ENCODE results near the gene DOCK2.

DNA sequence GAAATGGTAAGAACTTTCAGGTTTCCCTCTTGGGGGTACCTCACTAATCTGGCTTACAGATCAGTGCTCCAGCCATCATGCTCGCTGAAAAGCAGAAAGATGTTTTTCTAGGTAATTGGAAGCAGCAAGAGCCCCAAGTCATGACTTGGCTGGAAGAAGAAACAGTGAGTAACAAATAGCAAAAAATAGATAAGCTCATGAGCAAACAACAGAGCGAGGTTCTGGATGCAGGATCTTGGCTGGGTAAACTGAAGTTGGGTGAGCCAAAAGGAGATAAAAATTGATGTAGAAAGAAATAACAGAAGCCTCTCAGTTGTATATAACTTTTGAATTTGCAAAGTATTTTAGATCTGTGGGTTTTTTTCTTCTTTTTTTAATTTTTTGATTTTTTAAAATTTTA, 233.1 kb downstream of the DOCK2 start:
- TF ChIP-seq CREM (CRISPR knock-in tag; IDR thresholded peaks at IDR 0.05) (no peak), OVOL2 (CRISPR knock-in tag; IDR thresholded peaks at IDR 0.05; ENCODE audit: borderline replicate concordance) (no peak)
- TF ChIP-seq, protein P1, sequence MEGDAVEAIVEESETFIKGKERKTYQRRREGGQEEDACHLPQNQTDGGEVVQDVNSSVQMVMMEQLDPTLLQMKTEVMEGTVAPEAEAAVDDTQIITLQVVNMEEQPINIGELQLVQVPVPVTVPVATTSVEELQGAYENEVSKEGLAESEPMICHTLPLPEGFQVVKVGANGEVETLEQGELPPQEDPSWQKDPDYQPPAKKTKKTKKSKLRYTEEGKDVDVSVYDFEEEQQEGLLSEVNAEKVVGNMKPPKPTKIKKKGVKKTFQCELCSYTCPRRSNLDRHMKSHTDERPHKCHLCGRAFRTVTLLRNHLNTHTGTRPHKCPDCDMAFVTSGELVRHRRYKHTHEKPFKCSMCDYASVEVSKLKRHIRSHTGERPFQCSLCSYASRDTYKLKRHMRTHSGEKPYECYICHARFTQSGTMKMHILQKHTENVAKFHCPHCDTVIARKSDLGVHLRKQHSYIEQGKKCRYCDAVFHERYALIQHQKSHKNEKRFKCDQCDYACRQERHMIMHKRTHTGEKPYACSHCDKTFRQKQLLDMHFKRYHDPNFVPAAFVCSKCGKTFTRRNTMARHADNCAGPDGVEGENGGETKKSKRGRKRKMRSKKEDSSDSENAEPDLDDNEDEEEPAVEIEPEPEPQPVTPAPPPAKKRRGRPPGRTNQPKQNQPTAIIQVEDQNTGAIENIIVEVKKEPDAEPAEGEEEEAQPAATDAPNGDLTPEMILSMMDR (IDR thresholded peaks at IDR 0.05), result no peak

All from WTC11 (cell line).